K562 (cell line): Measurements from ENCODE around the gene KCNT1. TPM values are rescaled to one million over a fixed set of nuclear protein-coding genes. Genes with fewer than 3 reads are reported as not detected.

Experiments used
- ATAC-seq: fragments of 200-7000 bp; cut with Tn5 transposase; 3 replicates; pipeline ENCODE4 v1.9.1; 2020; ENCODE audit warnings: moderate library complexity
- BruUV-seq: library from RNA; stranded (reverse); fragments of 400-500 nt; replicated peaks from 2 replicates; lab custom pipeline; 2021; lab: Mats Ljungman, UMichigan
- CTCF ChIA-PET: fragments of 300-600 bp; formaldehyde crosslinking; extraction: SDS; loops from one replicate; lab custom pipeline; 2021; ENCODE audit warnings: low intra/inter-chr PET ratio; lab: Yijun Ruan, JAX
- POLR2A ChIA-PET: fragments of 300-600, 350-650 bp; sonication (Branson Sonifier 250); formaldehyde crosslinking; extraction: SDS; loops from one replicate; lab custom pipeline; 2021; ENCODE audit warnings: antibody characterized with exemption, inconsistent platforms; lab: Yijun Ruan, JAX
- DNase-seq, 4 experiments: peaks; one replicate each; pipeline versions ENCODE4 v3.0.0 to v3.0.0-alpha.2; 2011 to 2018; ENCODE audit warnings: low spot score in 3 of 4, mixed read lengths in 3 of 4; ENCODE audit errors: extremely low read depth in 1 of 4
- FAIRE-seq: peaks from 2 replicates; lab custom pipeline; 2011; peaks lifted over from hg19 to GRCh38; lab: Jason Lieb, UNC
- H2AFZ ChIP-seq: 2 replicates; pipeline ENCODE4 v1.6.0; 2011; ENCODE audit warnings: low read depth, low read length, control low read depth, inconsistent platforms
- H3K27ac ChIP-seq: fragments of 200-600 bp; 3 replicates; pipeline ENCODE4 v1.8.0; 2011; ENCODE audit warnings: low read depth, mild to moderate bottlenecking, control low read depth, inconsistent platforms, low read length, moderate library complexity, mixed read lengths; ENCODE audit errors: extremely low read depth
- H3K27me3 ChIP-seq, 2 experiments: fragments of 300-600 bp in 1 of 2; 2 replicates in 1 of 2; 3 replicates in 1 of 2; pipeline versions ENCODE4 v1.6.0 to v1.8.0; 2011; ENCODE audit warnings: inconsistent platforms in 2 of 2, low read length in 2 of 2, mild to moderate bottlenecking in 1 of 2, mixed read lengths in 1 of 2, moderate library complexity in 1 of 2; ENCODE audit not compliant: control insufficient read depth in 2 of 2, insufficient read depth in 2 of 2
- H3K36me3 ChIP-seq: fragments of 300-600 bp; 3 replicates; pipeline ENCODE4 v1.8.0; 2011; ENCODE audit warnings: mild to moderate bottlenecking, low read length, inconsistent platforms; ENCODE audit not compliant: control insufficient read depth, insufficient read depth
- H3K4me1 ChIP-seq, 2 experiments: fragments of 200-600 bp in 1 of 2; replicated peaks in 1 of 2; 2 replicates in 1 of 2; 3 replicates in 1 of 2; pipeline versions ENCODE4 v1.5.1 to v1.8.0; 2011; ENCODE audit warnings: inconsistent platforms in 2 of 2, low read length in 2 of 2, mild to moderate bottlenecking in 1 of 2, mixed read lengths in 1 of 2, moderate library complexity in 1 of 2; ENCODE audit not compliant: control insufficient read depth in 2 of 2, insufficient read depth in 2 of 2
- H3K4me2 ChIP-seq: 2 replicates; pipeline ENCODE4 v1.6.1; 2011; ENCODE audit warnings: low read length, control low read depth, inconsistent platforms, mixed read lengths; ENCODE audit not compliant: insufficient read depth
- H3K4me3 ChIP-seq: fragments of 200-600 bp; sonication (generic), shearing (Covaris generic); 2 replicates; pipeline ENCODE4 v1.5.1; 2016; ENCODE audit warnings: control low read depth, inconsistent platforms
- H3K79me2 ChIP-seq: fragments of 200-600 bp; 3 replicates; pipeline ENCODE4 v1.8.0; 2011; ENCODE audit warnings: low read length, inconsistent platforms; ENCODE audit not compliant: control insufficient read depth, insufficient read depth
- H3K9ac ChIP-seq, 2 experiments: 2 replicates each; pipeline versions ENCODE4 v1.6.0 to v1.6.1; 2011; ENCODE audit warnings: low read depth in 2 of 2, low read length in 2 of 2, control low read depth in 1 of 2, inconsistent platforms in 1 of 2, mild to moderate bottlenecking in 1 of 2, mixed read lengths in 1 of 2; ENCODE audit not compliant: insufficient read depth in 1 of 2
- H3K9me1 ChIP-seq: one replicate; pipeline ENCODE4 v1.6.0; 2011; ENCODE audit warnings: inconsistent platforms, mild to moderate bottlenecking, low read length, moderate library complexity; ENCODE audit not compliant: control insufficient read depth, insufficient read depth
- H3K9me3 ChIP-seq: replicated peaks from 2 replicates; pipeline ENCODE4 v1.5.1; 2011; ENCODE audit warnings: low read depth, low read length, inconsistent platforms; ENCODE audit not compliant: control insufficient read depth, insufficient read depth
- H4K20me1 ChIP-seq: replicated peaks from 2 replicates; pipeline ENCODE4 v1.6.1; 2011; ENCODE audit warnings: low read length, inconsistent platforms, mixed read lengths; ENCODE audit not compliant: control insufficient read depth, insufficient read depth
- CBX2 ChIP-seq: fragments of 200-600 bp; sonication (generic); IDR thresholded peaks from one replicate; pipeline ENCODE4 v1.6.1; 2012; ENCODE audit warnings: mild to moderate bottlenecking, low read length, inconsistent platforms; ENCODE audit not compliant: insufficient read depth, poor library complexity, severe bottlenecking
- CCNT2 ChIP-seq: IDR thresholded peaks from 2 replicates; pipeline ENCODE4 v1.6.1; 2011; ENCODE audit warnings: borderline replicate concordance, low read depth, mild to moderate bottlenecking, moderate library complexity, mixed read lengths, low read length; ENCODE audit not compliant: insufficient read length; ENCODE audit errors: extremely low read depth
- DIDO1 ChIP-seq: fragments of 450-650 bp; IDR thresholded peaks from 2 replicates; pipeline ENCODE4 v1.6.1; 2016; ENCODE audit warnings: low read depth, missing biosample characterization, missing genetic modification characterization
- FIP1L1 ChIP-seq: fragments of 200-400 bp; formaldehyde crosslinking; IDR thresholded peaks from 2 replicates; pipeline ENCODE4 v1.6.1; 2018; ENCODE audit warnings: mild to moderate bottlenecking, low read depth, low read length; ENCODE audit not compliant: poor library complexity, severe bottlenecking
- MAFG ChIP-seq: fragments of 450-650 bp; conservative IDR thresholded peaks from 2 replicates; pipeline ENCODE4 v1.6.1; 2016; ENCODE audit warnings: missing genetic modification characterization, missing compliant biosample characterization
- MLX ChIP-seq, 2 experiments: fragments of 450-650 bp in 1 of 2; sonication (generic) in 1 of 2; formaldehyde crosslinking; conservative IDR thresholded peaks; 2 replicates each; pipeline versions ENCODE4 v1.4.0 to v1.8.1; 2020 to 2022; ENCODE audit warnings: mild to moderate bottlenecking in 1 of 2, missing genetic modification reagents in 1 of 2
- MTA3 ChIP-seq: fragments of 450-650 bp; formaldehyde crosslinking; IDR thresholded peaks from 2 replicates; pipeline ENCODE4 v1.6.1; 2017; ENCODE audit warnings: mild to moderate bottlenecking, borderline replicate concordance
- NEUROD1 ChIP-seq: fragments of 150-350 bp; IDR thresholded peaks from 2 replicates; pipeline ENCODE4 v1.6.1; 2014; ENCODE audit warnings: borderline replicate concordance, low read length, low read depth; ENCODE audit not compliant: partially characterized antibody
- SFPQ ChIP-seq: fragments of 200-400 bp; formaldehyde crosslinking; IDR thresholded peaks from 2 replicates; pipeline ENCODE4 v1.6.1; 2017; ENCODE audit warnings: mild to moderate bottlenecking, low read depth, low read length, moderate library complexity
- TRIM24 ChIP-seq, 2 experiments: fragments of 450-650 bp; IDR thresholded peaks; 2 replicates each; pipeline ENCODE4 v1.6.1; 2016
- ZNF197 ChIP-seq: fragments of 200-800 bp; sonication (Bioruptor generic); IDR thresholded peaks from 2 replicates; pipeline ENCODE4 v1.6.1; 2016; ENCODE audit warnings: low read depth, missing genetic modification characterization, missing compliant biosample characterization
- ZNF224 ChIP-seq: sonication (generic); formaldehyde crosslinking; IDR thresholded peaks from 2 replicates; pipeline ENCODE4 v1.8.0; 2022; ENCODE audit warnings: mild to moderate bottlenecking, missing genetic modification reagents
- ZNF3 ChIP-seq: fragments of 250-450 bp; sonication (Bioruptor Pico); IDR thresholded peaks from 2 replicates; pipeline ENCODE4 v1.5.0; 2021; ENCODE audit warnings: mild to moderate bottlenecking, moderate library complexity
- WGBS: fragments of 100-300 bp; shearing (Covaris generic); methylation state at CpG from one replicate; pipeline ENCODE4 v1.1.6; 2016; ENCODE audit warnings: low coverage, mixed read lengths; ENCODE audit not compliant: insufficient coverage; ENCODE audit errors: missing lambda C conversion rate; 5-methylcytosine and 5-hydroxymethylcytosine counted together
- in situ Hi-C: fragments of 300-500 bp; cut with MboI; formaldehyde crosslinking; loops from 4 replicates; pipeline ENCODE4 v1.15.0; 2018; ENCODE audit warnings: inconsistent platforms, mixed read lengths
- intact Hi-C: fragments of 100-400 bp; cut with micrococcal nuclease; formaldehyde crosslinking; loops from 2 replicates; pipeline ENCODE4 v1.14.2; 2022
- polyA plus RNA-seq, 8 experiments: library from polyadenylated mRNA; depleted of rRNA in 4 of 8; stranded (reverse) in 5 of 8; unstranded in 3 of 8; fragments of >200 nt; fragmentation: Nextera tagmentation in 2 of 8; fragmentation: Illumina TruSeq in 1 of 8; extraction: Ambion mirVana in 2 of 8; extraction: Trizol in 1 of 8; gene quantifications; 2 replicates each; pipeline versions ENCODE4 v1.2.1 to v1.2.3, GENCODE V29; 2011 to 2014; ENCODE audit warnings: inconsistent platforms in 1 of 8, missing spikeins in 1 of 8
- total RNA-seq, 7 experiments: library from RNA; depleted of rRNA in 6 of 7; stranded (reverse); fragments of >200 nt in 6 of 7; fragmentation: Illumina TruSeq in 2 of 7; extraction: Trizol in 2 of 7; gene quantifications; 2 replicates each; pipeline versions ENCODE4 v1.2.1 to v1.2.3, GENCODE V29; 2011 to 2021; ENCODE audit warnings: low replicate concordance in 1 of 7

Gene KCNT1
- total and polyA plus RNA-seq, 9 of the 15 experiments (the other 6 are each of a cell fraction or from before 2014, with no cell fraction given), result 0.05 TPM; not detected in 8

DNA sequence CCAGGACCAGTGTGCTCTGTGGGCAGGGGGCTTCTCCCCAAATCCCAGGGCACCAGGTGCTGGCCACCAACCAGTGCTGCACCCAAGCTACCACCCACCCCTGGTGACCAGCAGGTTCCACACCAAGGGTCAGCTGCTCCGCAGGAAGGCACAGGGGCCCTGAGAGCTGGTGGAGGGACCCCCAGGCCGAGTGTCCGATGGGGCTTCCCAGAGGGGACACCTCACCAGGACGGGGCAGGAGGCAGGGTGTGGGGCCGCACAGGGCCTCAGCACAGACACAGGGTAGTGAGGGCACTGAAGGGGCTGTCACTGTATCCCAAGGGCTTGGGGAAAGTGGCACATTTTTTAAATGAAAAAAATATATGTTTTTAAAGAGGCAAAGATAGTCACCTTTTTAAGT is 20.8 kb upstream of the KCNT1 start:
- no peak for TF ChIP-seq MTA3
- TF ChIP-seq SFPQ, result no peak
- TF ChIP-seq FIP1L1, result no peak
- no peak for TF ChIP-seq MAFG
- TF ChIP-seq ZNF3 (CRISPR knock-in tag), result no peak
- TF ChIP-seq NEUROD1, result no peak
- TF ChIP-seq DIDO1 (tag), result no peak
- TF ChIP-seq ZNF224 (CRISPR knock-in tag), result no peak
- TF ChIP-seq ZNF197 (CRISPR knock-in tag), result no peak
- no peak for TF ChIP-seq CCNT2
- no peak for TF ChIP-seq TRIM24 (IDR thresholded peaks at IDR 0.05)
- no peak for TF ChIP-seq MLX (CRISPR knock-in tag; conservative IDR thresholded peaks at IDR 0.05)
- TF ChIP-seq CBX2, result no peak
- no peak overlapping the region; the same call in 1 of the 2 replicates for H3K4me2 ChIP-seq
- 0% methylated on average over 5 of the region's 5 CpGs for WGBS
- H3K4me3 ChIP-seq, result no peak overlapping the region
- peaks cover 4% of the 10 kb centered on the region; the same call in 1 of the 2 replicates for H4K20me1 ChIP-seq
- no peaks in the 10 kb centered on the region for H3K9me3 ChIP-seq
- H3K4me1 ChIP-seq, result peaks cover 0 to 12% of the 10 kb centered on the region in 2 experiments; a peak in 3 of 5 replicates
- H3K36me3 ChIP-seq, result no peaks in the 10 kb centered on the region
- peaks cover 19 to 54% of the 10 kb centered on the region in 2 experiments for H3K27me3 ChIP-seq
- ATAC-seq, result no peak
- H3K79me2 ChIP-seq, result no peaks in the 10 kb centered on the region
- BruUV-seq, result no TSS peak
- intact Hi-C loops (loop anchor here (10.0 kb wide), 1 partner anchor 76 kb away; no protein-coding TSS in a partner anchor), in situ Hi-C loops (no loop called here)
- no peak overlapping the region for H3K27ac ChIP-seq
- H3K9ac ChIP-seq, result no peak overlapping the region
- FAIRE-seq, result no peak
- ChIA-PET CTCF (no interaction called here), POLR2A (interaction anchor here (0.7 to 1.0 kb wide), 2 partner anchors 23 to 207 kb away, joined by 3 to 4 read pairs; no protein-coding TSS in a partner anchor)
- H3K9me1 ChIP-seq, result peaks cover 3% of the 10 kb centered on the region
- DNase-seq, result no peak
- H2AFZ ChIP-seq, result no peak overlapping the region
